WTC11 (cell line): Measurements from ENCODE around the gene GIGYF2. TPM values are rescaled to one million over a fixed set of nuclear protein-coding genes. Genes with fewer than 3 reads are reported as not detected.

ENCODE experiments used
- ATAC-seq: fragments of 200-7000 bp; cut with Tn5 transposase; 2 replicates; pipeline ENCODE4 v1.10.0; 2021; ENCODE audit warnings: mild to moderate bottlenecking, moderate library complexity
- CTCF ChIA-PET: fragments of 300-600 bp; sonication (Branson Sonifier 250); formaldehyde crosslinking; loops from one replicate; lab custom pipeline; 2021; ENCODE audit warnings: antibody characterized with exemption; lab: Charles Lee
- POLR2A ChIA-PET: fragments of 350-600 bp; sonication (Branson Sonifier 250); formaldehyde crosslinking; loops from one replicate; lab custom pipeline; 2021; ENCODE audit warnings: antibody characterized with exemption; lab: Charles Lee
- DNase-seq: peaks from one replicate; pipeline ENCODE4 v3.0.0; 2021; ENCODE audit warnings: low spot score
- H3K27ac Mint-ChIP-seq: 2 replicates; pipeline ENCODE4 v1.8.0; 2021; ENCODE audit warnings: mixed read lengths
- H3K27me3 Mint-ChIP-seq: 2 replicates; pipeline ENCODE4 v1.8.0; 2021; ENCODE audit warnings: low read depth, mild to moderate bottlenecking, moderate library complexity, mixed read lengths
- H3K36me3 Mint-ChIP-seq: 2 replicates; pipeline ENCODE4 v1.8.0; 2021; ENCODE audit warnings: mixed read lengths
- H3K4me1 Mint-ChIP-seq: 2 replicates; pipeline ENCODE4 v1.8.0; 2022; ENCODE audit warnings: mixed read lengths
- H3K4me3 Mint-ChIP-seq: 2 replicates; pipeline ENCODE4 v1.8.0; 2021; ENCODE audit warnings: mild to moderate bottlenecking, moderate library complexity, mixed read lengths
- H3K9me3 Mint-ChIP-seq: 2 replicates; pipeline ENCODE4 v1.8.0; 2021; ENCODE audit warnings: mixed read lengths
- ELF4 ChIP-seq: sonication (generic); formaldehyde crosslinking; IDR thresholded peaks from 2 replicates; pipeline ENCODE4 v1.8.1; 2022; ENCODE audit warnings: low read depth, mild to moderate bottlenecking, moderate library complexity, missing genetic modification reagents
- GRHL2 ChIP-seq: fragments of 250-450 bp; sonication (Bioruptor Pico); IDR thresholded peaks from 2 replicates; pipeline ENCODE4 v1.8.0; 2022; ENCODE audit warnings: mild to moderate bottlenecking, moderate library complexity; ENCODE audit not compliant: insufficient replicate concordance, severe bottlenecking
- MYBL2 ChIP-seq: sonication (generic); formaldehyde crosslinking; IDR thresholded peaks from 2 replicates; pipeline ENCODE4 v1.8.1; 2023; ENCODE audit warnings: mild to moderate bottlenecking, moderate library complexity, missing genetic modification reagents
- RORB ChIP-seq: fragments of 250-450 bp; sonication (Bioruptor Pico); IDR thresholded peaks from 2 replicates; pipeline ENCODE4 v1.9.0; 2021; ENCODE audit warnings: mild to moderate bottlenecking
- STAT6 ChIP-seq: sonication (generic); formaldehyde crosslinking; conservative IDR thresholded peaks from 2 replicates; pipeline ENCODE4 v1.8.1; 2023; ENCODE audit warnings: mild to moderate bottlenecking, low read depth, missing genetic modification reagents, moderate library complexity
- USF1 ChIP-seq: sonication (generic); formaldehyde crosslinking; IDR thresholded peaks from 2 replicates; pipeline ENCODE4 v1.8.0; 2022; ENCODE audit warnings: mild to moderate bottlenecking, missing genetic modification reagents
- USF2 ChIP-seq: sonication (generic); formaldehyde crosslinking; IDR thresholded peaks from 2 replicates; pipeline ENCODE4 v1.8.1; 2023; ENCODE audit warnings: mild to moderate bottlenecking, missing genetic modification reagents, moderate library complexity
- ZBTB43 ChIP-seq: sonication (generic); formaldehyde crosslinking; IDR thresholded peaks from 2 replicates; pipeline ENCODE4 v1.8.1; 2023; ENCODE audit warnings: mild to moderate bottlenecking, missing genetic modification reagents
- ZNF232 ChIP-seq: sonication (generic); formaldehyde crosslinking; IDR thresholded peaks from 2 replicates; pipeline ENCODE4 v1.8.0; 2022; ENCODE audit warnings: mild to moderate bottlenecking, missing genetic modification reagents
- ZNF512 ChIP-seq: sonication (generic); formaldehyde crosslinking; IDR thresholded peaks from 2 replicates; pipeline ENCODE4 v1.8.1; 2022; ENCODE audit warnings: missing genetic modification reagents, borderline replicate concordance
- ZNF532 ChIP-seq: fragments of 250-450 bp; sonication (Bioruptor Pico); IDR thresholded peaks from 2 replicates; pipeline ENCODE4 v1.9.0; 2021; ENCODE audit warnings: mild to moderate bottlenecking, borderline replicate concordance
- total RNA-seq: library from RNA; stranded (reverse); gene quantifications from 3 replicates; pipeline ENCODE4 v1.2.3, GENCODE V29; 2021
- TF ChIP-seq, protein P1 (sequence below): sonication (generic); formaldehyde crosslinking; IDR thresholded peaks from 2 replicates; pipeline ENCODE4 v1.8.1; 2023; ENCODE audit warnings: mild to moderate bottlenecking, missing genetic modification reagents, borderline replicate concordance

The GIGYF2 gene
- total RNA-seq, 1 experiment from 2014 or later: 53.1 TPM

DNA sequence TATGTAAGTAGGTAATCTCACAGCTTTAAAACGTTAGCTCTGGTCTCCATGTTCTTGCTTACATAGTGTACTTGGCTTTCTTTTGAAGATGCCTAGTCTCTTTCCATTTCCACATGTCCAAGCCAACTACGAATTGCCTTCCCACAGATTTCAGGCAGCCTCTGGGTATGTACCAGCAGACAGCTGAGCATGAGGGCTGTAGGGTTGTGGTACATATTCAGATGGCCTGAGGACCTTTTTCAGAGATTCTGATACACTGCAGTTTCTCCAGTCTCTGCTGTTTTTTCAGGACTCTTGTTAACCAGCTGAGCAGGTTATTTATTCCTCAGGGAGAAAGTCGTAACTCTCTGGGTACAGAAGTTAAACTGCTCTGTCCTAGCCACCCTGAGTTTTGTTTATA lies 82.3 kb downstream of the GIGYF2 start (continued):
- no peak for TF ChIP-seq ZNF532
- TF ChIP-seq ZBTB43 (CRISPR knock-in tag): no peak
- TF ChIP-seq, protein P1, sequence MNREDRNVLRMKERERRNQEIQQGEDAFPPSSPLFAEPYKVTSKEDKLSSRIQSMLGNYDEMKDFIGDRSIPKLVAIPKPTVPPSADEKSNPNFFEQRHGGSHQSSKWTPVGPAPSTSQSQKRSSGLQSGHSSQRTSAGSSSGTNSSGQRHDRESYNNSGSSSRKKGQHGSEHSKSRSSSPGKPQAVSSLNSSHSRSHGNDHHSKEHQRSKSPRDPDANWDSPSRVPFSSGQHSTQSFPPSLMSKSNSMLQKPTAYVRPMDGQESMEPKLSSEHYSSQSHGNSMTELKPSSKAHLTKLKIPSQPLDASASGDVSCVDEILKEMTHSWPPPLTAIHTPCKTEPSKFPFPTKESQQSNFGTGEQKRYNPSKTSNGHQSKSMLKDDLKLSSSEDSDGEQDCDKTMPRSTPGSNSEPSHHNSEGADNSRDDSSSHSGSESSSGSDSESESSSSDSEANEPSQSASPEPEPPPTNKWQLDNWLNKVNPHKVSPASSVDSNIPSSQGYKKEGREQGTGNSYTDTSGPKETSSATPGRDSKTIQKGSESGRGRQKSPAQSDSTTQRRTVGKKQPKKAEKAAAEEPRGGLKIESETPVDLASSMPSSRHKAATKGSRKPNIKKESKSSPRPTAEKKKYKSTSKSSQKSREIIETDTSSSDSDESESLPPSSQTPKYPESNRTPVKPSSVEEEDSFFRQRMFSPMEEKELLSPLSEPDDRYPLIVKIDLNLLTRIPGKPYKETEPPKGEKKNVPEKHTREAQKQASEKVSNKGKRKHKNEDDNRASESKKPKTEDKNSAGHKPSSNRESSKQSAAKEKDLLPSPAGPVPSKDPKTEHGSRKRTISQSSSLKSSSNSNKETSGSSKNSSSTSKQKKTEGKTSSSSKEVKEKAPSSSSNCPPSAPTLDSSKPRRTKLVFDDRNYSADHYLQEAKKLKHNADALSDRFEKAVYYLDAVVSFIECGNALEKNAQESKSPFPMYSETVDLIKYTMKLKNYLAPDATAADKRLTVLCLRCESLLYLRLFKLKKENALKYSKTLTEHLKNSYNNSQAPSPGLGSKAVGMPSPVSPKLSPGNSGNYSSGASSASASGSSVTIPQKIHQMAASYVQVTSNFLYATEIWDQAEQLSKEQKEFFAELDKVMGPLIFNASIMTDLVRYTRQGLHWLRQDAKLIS: no peak
- TF ChIP-seq RORB: no peak
- no peak for TF ChIP-seq MYBL2 (CRISPR knock-in tag)
- no peak for TF ChIP-seq ZNF512 (CRISPR knock-in tag)
- no peak for TF ChIP-seq USF2

GRCh38 chr2:232779934-232780333 lies 82.8 kb downstream of the GIGYF2 start:
- no peak for DNase-seq
- H3K27me3 Mint-ChIP-seq: no peaks in the 10 kb centered on the region
- ChIA-PET POLR2A (no interaction called here), CTCF (no interaction called here)
- no peak overlapping the region for H3K4me3 Mint-ChIP-seq
- no peaks in the 10 kb centered on the region for H3K9me3 Mint-ChIP-seq
- no peak for ATAC-seq
- TF ChIP-seq GRHL2 (CRISPR knock-in tag): no peak
- H3K36me3 Mint-ChIP-seq: peaks cover 4% of the 10 kb centered on the region; the same call in 1 of the 2 replicates
- H3K4me1 Mint-ChIP-seq: peaks cover 6% of the 10 kb centered on the region
- no peak overlapping the region for H3K27ac Mint-ChIP-seq

DNA sequence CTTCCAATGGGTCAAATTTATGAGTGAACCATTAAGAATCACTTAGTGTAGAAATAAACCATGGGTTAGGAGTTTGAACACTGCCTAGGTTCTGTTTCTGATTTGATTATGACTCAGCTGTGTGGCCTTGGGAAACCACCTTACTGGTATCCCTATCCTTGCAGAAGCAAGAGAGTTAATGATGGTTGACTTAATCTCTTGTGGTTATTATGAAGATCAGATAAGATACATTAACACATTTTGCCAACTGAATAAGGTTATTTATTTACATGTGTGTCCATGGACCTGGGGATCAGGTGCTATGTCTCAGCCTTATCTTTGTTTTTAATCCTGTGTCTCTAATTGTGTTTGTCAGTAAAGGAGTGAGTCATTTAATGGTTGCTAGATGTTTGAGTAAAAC lies 84.6 kb downstream of the GIGYF2 start:
- no peak for DNase-seq
- Mint-ChIP-seq H3K4me1 (no peaks in the 10 kb centered on the region), H3K36me3 (peaks cover 4% of the 10 kb centered on the region; the same call in 1 of the 2 replicates), H3K27me3 (no peaks in the 10 kb centered on the region), H3K9me3 (no peaks in the 10 kb centered on the region), H3K4me3 (no peak overlapping the region), H3K27ac (no peak overlapping the region)
- ChIA-PET POLR2A (no interaction called here), CTCF (no interaction called here)
- ATAC-seq: no peak
- TF ChIP-seq ZNF232 (CRISPR knock-in tag) (no peak), ZNF512 (CRISPR knock-in tag) (no peak), ELF4 (CRISPR knock-in tag) (no peak), STAT6 (no peak), USF2 (no peak), USF1 (CRISPR knock-in tag) (no peak)
